Neural progenitor cell (in vitro differentiated cells): ENCODE data around the gene OR10H2. TPM values are rescaled to one million over a fixed set of nuclear protein-coding genes. Genes with fewer than 3 reads are reported as not detected.

Experiments
- DNase-seq: peaks from one replicate; pipeline ENCODE4 v3.0.0-alpha.2; 2016; ENCODE audit warnings: low spot score
- H2AFZ ChIP-seq: fragments of 200-600 bp; sonication (generic); replicated peaks from 2 replicates; pipeline ENCODE4 v1.6.1; 2016; ENCODE audit warnings: antibody characterized with exemption
- H3F3A ChIP-seq: fragments of 200-600 bp; sonication (generic); 2 replicates; pipeline ENCODE4 v1.6.1; 2016; ENCODE audit warnings: antibody characterized with exemption, low read depth
- H3K27ac ChIP-seq: fragments of 200-600 bp; sonication (generic); 2 replicates; pipeline ENCODE4 v1.5.1; 2016; ENCODE audit warnings: mild to moderate bottlenecking
- H3K27me3 ChIP-seq: fragments of 200-600 bp; sonication (generic); 2 replicates; pipeline ENCODE4 v1.6.1; 2016; ENCODE audit warnings: mild to moderate bottlenecking, moderate library complexity
- H3K36me3 ChIP-seq: fragments of 200-600 bp; sonication (generic); 2 replicates; pipeline ENCODE4 v1.5.1; 2016
- H3K4me1 ChIP-seq: fragments of 200-600 bp; sonication (generic); 2 replicates; pipeline ENCODE4 v1.6.1; 2016; ENCODE audit warnings: mixed run types
- H3K4me2 ChIP-seq: fragments of 200-600 bp; sonication (generic); 2 replicates; pipeline ENCODE4 v1.6.1; 2016
- H3K4me3 ChIP-seq: fragments of 200-600 bp; sonication (generic); 2 replicates; pipeline ENCODE4 v1.5.1; 2016
- H3K79me2 ChIP-seq: fragments of 200-600 bp; sonication (generic); 2 replicates; pipeline ENCODE4 v1.6.1; 2016; ENCODE audit warnings: low read depth
- H3K9ac ChIP-seq: fragments of 200-600 bp; sonication (generic); 2 replicates; pipeline ENCODE4 v1.6.1; 2016
- H3K9me3 ChIP-seq: fragments of 200-600 bp; sonication (generic); 2 replicates; pipeline ENCODE4 v1.5.1; 2016; ENCODE audit warnings: low read depth
- H4K20me1 ChIP-seq: fragments of 200-600 bp; sonication (generic); 2 replicates; pipeline ENCODE4 v1.6.1; 2016; ENCODE audit warnings: low read depth
- H3K27ac Mint-ChIP-seq: 3 replicates; pipeline ENCODE4 v1.8.0; 2021; ENCODE audit warnings: mixed read lengths
- H3K27me3 Mint-ChIP-seq: 2 replicates; pipeline ENCODE4 v1.8.0; 2022; ENCODE audit warnings: low read depth, mild to moderate bottlenecking, inconsistent platforms, moderate library complexity, mixed read lengths; ENCODE audit not compliant: insufficient read depth
- H3K36me3 Mint-ChIP-seq: 3 replicates; pipeline ENCODE4 v1.8.0; 2021; ENCODE audit warnings: mixed read lengths
- H3K4me1 Mint-ChIP-seq: 3 replicates; pipeline ENCODE4 v1.8.0; 2021; ENCODE audit warnings: mixed read lengths
- H3K4me3 Mint-ChIP-seq: 3 replicates; pipeline ENCODE4 v1.8.0; 2021; ENCODE audit warnings: mild to moderate bottlenecking, moderate library complexity, mixed read lengths
- H3K9me3 Mint-ChIP-seq: 3 replicates; pipeline ENCODE4 v1.8.0; 2020; ENCODE audit warnings: mixed read lengths
- EZH2 ChIP-seq: fragments of 200-600 bp; sonication (generic); IDR thresholded peaks from 2 replicates; pipeline ENCODE4 v1.6.1; 2017; ENCODE audit warnings: antibody characterized with exemption, mild to moderate bottlenecking, moderate library complexity
- EZH2phosphoT487 ChIP-seq: fragments of 200-600 bp; sonication (generic); IDR thresholded peaks from 2 replicates; pipeline ENCODE4 v1.6.1; 2017; ENCODE audit warnings: antibody characterized with exemption
- total RNA-seq: library from RNA; depleted of rRNA; stranded (reverse); fragments of >200 nt; gene quantifications from 2 replicates; pipeline ENCODE4 v1.2.3, GENCODE V29; 2015; ENCODE audit warnings: low replicate concordance
- TF ChIP-seq, protein P1 (sequence below): fragments of 200-600 bp; sonication (generic); IDR thresholded peaks from 2 replicates; pipeline ENCODE4 v1.5.1; 2017; ENCODE audit warnings: antibody characterized with exemption, mild to moderate bottlenecking

Gene OR10H2
- total RNA-seq, 1 donor from 2014 or later: not detected

DNA sequence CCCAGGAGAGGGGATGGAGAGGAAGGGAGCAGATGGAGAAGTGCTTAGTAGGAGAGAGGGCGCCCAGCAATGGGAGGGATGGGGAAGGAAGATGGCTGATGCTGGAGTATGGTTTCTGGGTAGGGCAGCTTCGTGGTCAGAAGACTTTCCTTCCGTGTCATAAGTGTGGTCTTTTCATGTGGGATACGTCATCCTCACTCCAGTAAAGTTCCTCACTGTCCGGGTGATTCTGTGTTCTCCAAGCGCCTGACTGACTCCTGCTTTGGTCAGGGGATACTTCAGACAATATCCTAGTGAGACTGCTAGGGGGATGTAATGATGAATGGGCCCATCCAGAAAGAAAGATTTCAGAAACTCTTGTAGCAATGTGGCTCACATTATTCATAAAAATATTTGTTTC, 6.1 kb downstream of the OR10H2 start:
- Mint-ChIP-seq H3K27ac (no peak overlapping the region), H3K27me3 (no peaks in the 10 kb centered on the region), H3K4me3 (no peak overlapping the region), H3K9me3 (peaks cover 7% of the 10 kb centered on the region), H3K36me3 (no peaks in the 10 kb centered on the region), H3K4me1 (no peaks in the 10 kb centered on the region)
- no peaks in the 10 kb centered on the region for H3K27me3 ChIP-seq
- H3K4me2 ChIP-seq: no peak overlapping the region
- no peak for DNase-seq
- no peak overlapping the region for H3K9ac ChIP-seq
- H3K36me3 ChIP-seq: no peaks in the 10 kb centered on the region
- no peak overlapping the region for H3K4me3 ChIP-seq
- no peaks in the 10 kb centered on the region for H4K20me1 ChIP-seq
- H3K9me3 ChIP-seq: peaks cover 4% of the 10 kb centered on the region
- TF ChIP-seq EZH2 (no peak), EZH2phosphoT487 (no peak)
- TF ChIP-seq, protein P1, sequence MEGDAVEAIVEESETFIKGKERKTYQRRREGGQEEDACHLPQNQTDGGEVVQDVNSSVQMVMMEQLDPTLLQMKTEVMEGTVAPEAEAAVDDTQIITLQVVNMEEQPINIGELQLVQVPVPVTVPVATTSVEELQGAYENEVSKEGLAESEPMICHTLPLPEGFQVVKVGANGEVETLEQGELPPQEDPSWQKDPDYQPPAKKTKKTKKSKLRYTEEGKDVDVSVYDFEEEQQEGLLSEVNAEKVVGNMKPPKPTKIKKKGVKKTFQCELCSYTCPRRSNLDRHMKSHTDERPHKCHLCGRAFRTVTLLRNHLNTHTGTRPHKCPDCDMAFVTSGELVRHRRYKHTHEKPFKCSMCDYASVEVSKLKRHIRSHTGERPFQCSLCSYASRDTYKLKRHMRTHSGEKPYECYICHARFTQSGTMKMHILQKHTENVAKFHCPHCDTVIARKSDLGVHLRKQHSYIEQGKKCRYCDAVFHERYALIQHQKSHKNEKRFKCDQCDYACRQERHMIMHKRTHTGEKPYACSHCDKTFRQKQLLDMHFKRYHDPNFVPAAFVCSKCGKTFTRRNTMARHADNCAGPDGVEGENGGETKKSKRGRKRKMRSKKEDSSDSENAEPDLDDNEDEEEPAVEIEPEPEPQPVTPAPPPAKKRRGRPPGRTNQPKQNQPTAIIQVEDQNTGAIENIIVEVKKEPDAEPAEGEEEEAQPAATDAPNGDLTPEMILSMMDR: no peak
- H2AFZ ChIP-seq: no peak overlapping the region
- H3K79me2 ChIP-seq: no peaks in the 10 kb centered on the region
- no peaks in the 10 kb centered on the region for H3F3A ChIP-seq
- no peak overlapping the region for H3K27ac ChIP-seq
- no peaks in the 10 kb centered on the region for H3K4me1 ChIP-seq

DNA sequence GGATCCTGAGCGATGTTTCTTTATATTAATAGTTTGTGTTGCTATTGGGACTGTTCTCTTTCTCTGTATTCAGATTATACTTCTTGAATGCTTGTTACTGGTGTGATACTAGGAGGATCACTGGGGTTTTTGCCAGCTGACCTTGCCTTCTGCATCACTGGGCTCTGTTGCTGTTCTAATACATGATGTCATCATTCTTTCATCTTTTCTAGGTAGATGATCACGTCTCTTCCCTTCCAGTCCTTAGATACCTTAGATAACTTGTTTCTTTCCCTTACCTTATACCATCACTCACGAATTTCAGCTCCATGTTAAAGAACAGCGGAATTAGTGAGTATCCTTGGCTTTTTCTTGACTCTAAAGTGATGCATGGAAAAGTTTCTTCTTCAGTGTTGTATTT, 9.9 kb downstream of the OR10H2 start, which contains the start of gene OR10H3:
Gene OR10H3 (plus strand): TSS at position 264 of the 400 bp plus-strand sequence. CDS start 3,408 bp downstream, outside the sequence.
- H2AFZ ChIP-seq: no peak within 1 kb of the TSS
- H4K20me1 ChIP-seq: no peaks in the 10 kb centered on the region
- H3F3A ChIP-seq: no peaks in the 10 kb centered on the region
- H3K9me3 ChIP-seq: peaks cover 15% of the 10 kb centered on the region
- H3K27me3 ChIP-seq: no peaks in the 10 kb centered on the region
- no peaks in the 10 kb centered on the region for H3K4me1 ChIP-seq
- Mint-ChIP-seq H3K27me3 (peaks cover 2% of the 10 kb centered on the region), H3K4me3 (no peak within 1 kb of the TSS), H3K9me3 (peaks cover 13% of the 10 kb centered on the region), H3K36me3 (no peaks in the 10 kb centered on the region), H3K27ac (no peak within 1 kb of the TSS), H3K4me1 (no peaks in the 10 kb centered on the region)
- H3K4me2 ChIP-seq: no peak within 1 kb of the TSS
- H3K9ac ChIP-seq: no peak within 1 kb of the TSS
- no peak within 1 kb of the TSS for H3K4me3 ChIP-seq
- TF ChIP-seq EZH2 (no peak), EZH2phosphoT487 (no peak)
- TF ChIP-seq, protein P1: no peak
- DNase-seq: no peak
- no peaks in the 10 kb centered on the region for H3K79me2 ChIP-seq
- no peaks in the 10 kb centered on the region for H3K36me3 ChIP-seq
- no peak within 1 kb of the TSS for H3K27ac ChIP-seq

DNA sequence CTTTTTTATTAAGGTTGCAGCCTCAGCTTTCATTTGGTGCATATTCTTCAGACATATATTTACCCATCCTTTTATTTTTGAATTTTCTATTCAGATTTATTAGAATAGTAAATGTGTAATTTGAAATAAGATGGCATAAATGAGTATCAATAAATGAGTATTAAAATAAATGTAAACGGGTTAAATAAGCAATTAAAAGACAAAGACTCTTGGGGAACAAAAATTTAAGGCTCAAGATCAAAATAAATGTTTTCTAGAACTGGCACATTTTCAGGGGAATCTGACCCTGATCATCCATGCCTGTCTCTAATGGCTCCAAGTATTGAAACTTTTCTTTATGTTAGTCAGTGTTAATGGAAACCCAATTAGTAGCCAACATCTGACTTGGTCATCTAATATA, 13.0 kb downstream of the OR10H2 start:
- no peak overlapping the region for H3K27ac Mint-ChIP-seq
- no peak overlapping the region for H3K9ac ChIP-seq
- no peaks in the 10 kb centered on the region for H3K4me1 Mint-ChIP-seq
- peaks cover 13% of the 10 kb centered on the region for H3K9me3 Mint-ChIP-seq
- H3K79me2 ChIP-seq: no peaks in the 10 kb centered on the region
- no peaks in the 10 kb centered on the region for H3K27me3 ChIP-seq
- H3K9me3 ChIP-seq: peaks cover 30% of the 10 kb centered on the region
- no peak overlapping the region for H3K27ac ChIP-seq
- no peaks in the 10 kb centered on the region for H3K4me1 ChIP-seq
- peaks cover 2% of the 10 kb centered on the region for H3K27me3 Mint-ChIP-seq
- no peaks in the 10 kb centered on the region for H3K36me3 Mint-ChIP-seq
- no peak overlapping the region for H3K4me3 ChIP-seq
- no peaks in the 10 kb centered on the region for H3K36me3 ChIP-seq
- TF ChIP-seq, protein P1: no peak
- TF ChIP-seq EZH2 (no peak), EZH2phosphoT487 (no peak)
- H2AFZ ChIP-seq: no peak overlapping the region
- DNase-seq: no peak
- H3K4me2 ChIP-seq: no peak overlapping the region
- H3F3A ChIP-seq: no peaks in the 10 kb centered on the region
- no peaks in the 10 kb centered on the region for H4K20me1 ChIP-seq
- H3K4me3 Mint-ChIP-seq: no peak overlapping the region
